ENCODE measurements around the gene HIKESHI.

HIKESHI gene

GRCh38 chr11:86374069-86374468, 72.0 kb downstream of the HIKESHI start:
- no peak for DNase-seq (ENCODE audit: low read depth in 1 of 2, low spot score in 1 of 2)

DNA sequence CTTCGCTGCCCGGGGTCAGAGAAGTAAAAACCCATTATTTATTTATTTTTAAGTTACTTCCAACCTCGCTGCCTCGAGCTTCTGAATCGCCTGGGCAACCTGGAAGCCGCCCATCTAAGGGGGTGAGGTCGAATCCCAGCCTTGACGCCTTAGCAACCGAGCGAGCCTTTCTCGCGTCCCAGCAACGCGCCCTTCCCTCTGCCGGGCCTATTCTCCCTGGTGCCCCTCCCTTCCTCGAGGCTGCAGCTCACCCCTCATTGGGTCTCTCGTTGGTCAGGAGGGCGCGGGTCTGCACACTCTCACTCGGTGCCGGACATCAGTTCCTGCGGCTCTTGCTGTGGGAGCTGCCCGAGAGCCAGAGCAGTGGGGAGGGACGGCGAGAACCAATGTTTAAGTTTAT, 72.5 kb downstream of the HIKESHI start, which contains the start of gene CCDC81:
Gene CCDC81, plus strand, starts transcription at position 302 of the 400 bp plus-strand sequence. CDS start 277 bp downstream, outside the sequence.
- DNase-seq (ENCODE audit: low read depth in 1 of 2, low spot score in 1 of 2), result no peak

- no peak for DNase-seq (ENCODE audit: low read depth in 1 of 2, low spot score in 1 of 2)
Measured at GRCh38 chr11:86377972-86378371, 75.9 kb downstream of the HIKESHI start.

- no peak for DNase-seq (ENCODE audit: low read depth in 1 of 2, low spot score in 1 of 2)
Measured at GRCh38 chr11:86380295-86381059, 78.4 kb downstream of the HIKESHI start.

GRCh38 chr11:86383041-86383955, 81.3 kb downstream of the HIKESHI start:
- DNase-seq (ENCODE audit: low read depth in 1 of 2, low spot score in 1 of 2), result no peak

DNA sequence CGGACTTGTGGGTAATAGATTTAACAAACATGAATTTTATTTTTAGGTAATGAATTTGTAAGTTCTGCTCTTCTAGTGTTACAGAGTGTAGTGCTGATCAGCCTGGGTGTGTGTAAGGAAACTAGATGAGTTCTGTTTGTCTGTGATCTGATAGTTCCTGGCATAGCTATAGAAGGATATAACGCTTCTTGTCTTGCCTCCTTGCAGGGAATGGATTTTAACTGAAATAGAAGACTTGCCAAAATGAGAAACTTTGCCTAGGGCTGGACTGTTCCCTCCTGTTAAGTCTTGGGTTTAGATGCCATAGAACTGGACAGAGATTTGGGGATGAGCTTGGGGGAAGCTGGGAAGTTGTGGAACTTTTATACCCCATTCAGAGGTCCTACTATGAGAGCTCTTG, 84.2 kb downstream of the HIKESHI start:
- no peak for DNase-seq (ENCODE audit: low read depth in 1 of 2, low spot score in 1 of 2)

GRCh38 chr11:86386746-86387145, 84.7 kb downstream of the HIKESHI start:
- DNase-seq (ENCODE audit: low read depth in 1 of 2, low spot score in 1 of 2), result no peak

DNA sequence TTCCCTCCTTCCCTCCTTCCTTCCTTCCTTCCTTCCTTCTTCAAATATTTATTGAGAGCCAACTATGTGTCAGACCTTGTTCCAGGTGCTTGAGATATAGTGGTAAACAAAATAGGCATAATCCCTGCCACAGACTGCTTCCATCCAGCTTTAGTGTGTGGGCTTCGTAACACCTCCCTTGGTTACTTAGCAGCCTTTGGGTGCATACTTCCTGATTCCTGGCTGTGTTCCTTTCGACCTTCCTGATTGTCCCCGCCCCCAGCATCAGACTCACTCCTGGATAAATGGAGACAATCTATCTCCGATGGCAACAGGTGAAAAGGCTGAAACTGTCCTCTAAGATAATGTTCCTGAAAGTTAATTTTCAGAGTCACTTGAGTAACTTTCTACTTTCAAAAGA, 86.2 kb downstream of the HIKESHI start:
- DNase-seq (ENCODE audit: low read depth in 1 of 2, low spot score in 1 of 2), result no peak

DNA sequence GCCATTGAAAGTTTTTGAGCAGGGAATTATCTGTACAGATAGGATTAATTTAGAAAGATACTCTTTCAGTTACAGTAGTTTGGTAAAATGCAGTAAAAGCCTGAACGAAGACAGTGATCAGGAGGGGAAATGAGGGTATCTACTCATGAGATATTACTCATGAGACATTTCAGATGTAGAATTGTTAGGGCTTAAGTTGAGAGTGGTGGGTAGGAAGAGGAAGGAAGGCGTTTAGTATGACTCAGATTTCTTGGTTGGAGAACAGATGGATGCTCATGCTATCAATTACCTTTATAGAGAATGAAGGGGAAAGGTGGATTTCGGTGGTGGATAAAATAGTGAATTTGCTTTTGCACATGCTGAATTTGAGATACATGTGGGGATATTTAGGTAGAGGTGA, 88.4 kb downstream of the HIKESHI start:
- DNase-seq (ENCODE audit: low read depth in 1 of 2, low spot score in 1 of 2), result no peak

GRCh38 chr11:86395061-86395551, 93.1 kb downstream of the HIKESHI start:
- no peak for DNase-seq (ENCODE audit: low read depth in 1 of 2, low spot score in 1 of 2)

All from activated T-helper 1 cell treated with anti-CD3 and anti-CD28 coated beads, Interleukin-2, amount 50 U/mL, for 16 hours (primary cell).